ENCODE measurements around the gene RHOG. TPM values are rescaled to one million over a fixed set of nuclear protein-coding genes. Genes with fewer than 3 reads are reported as not detected.
"Not testable (repeated sequence)": the region's sequence is repeated elsewhere in the genome, so short reads cannot be mapped to it uniquely, and the experiment has no call there.

Gene RHOG
- total RNA-seq, 2 donors from 2014 or later, result 31.1 to 33.3 TPM

DNA sequence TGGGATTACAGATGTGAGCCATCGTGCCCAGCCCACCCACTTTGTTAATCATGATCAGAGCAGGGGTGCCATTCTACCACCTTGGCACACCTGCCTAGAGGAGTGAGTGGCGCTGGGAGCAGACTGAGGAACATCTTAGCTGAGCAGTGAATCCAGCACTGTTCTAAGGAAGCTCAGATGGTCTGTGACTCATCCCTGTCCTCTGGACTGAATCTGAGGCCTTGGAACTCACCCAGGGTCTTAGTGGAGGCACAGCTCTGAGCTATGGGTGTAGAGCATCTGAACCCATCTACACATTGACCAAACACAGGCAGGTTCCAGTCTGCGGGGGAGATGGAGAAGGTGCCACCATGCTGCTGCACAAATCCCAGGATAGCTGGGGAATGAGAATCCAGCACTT lies 17.5 kb downstream of the RHOG start:
- intact Hi-C loops (cut with DNase I), result no loop called here
- DNase-seq (no peak), ATAC-seq (peak in 1 of 2 donors; percentile 72)

DNA sequence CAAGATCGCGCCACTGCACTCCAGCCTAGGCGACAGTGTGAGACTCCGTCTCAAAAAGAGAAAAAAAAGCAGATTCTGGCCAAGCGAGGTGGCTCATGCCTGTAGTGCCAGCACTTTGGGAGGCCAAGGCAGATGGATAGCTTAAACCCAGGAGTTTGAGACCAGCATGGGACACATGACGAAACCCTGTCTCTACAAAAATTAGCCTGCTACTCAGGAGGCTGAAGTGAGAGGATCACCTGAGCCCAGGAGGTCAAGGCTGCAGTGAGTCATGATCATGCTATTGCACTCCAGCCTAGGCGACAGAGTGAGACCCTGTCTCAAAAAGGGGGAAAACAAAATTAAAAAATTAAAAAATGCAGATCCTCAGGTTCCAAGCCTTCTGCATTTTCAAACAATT lies 18.4 kb downstream of the RHOG start:
- ATAC-seq, result no peak
- no peak for DNase-seq
- intact Hi-C loops (cut with DNase I), result no loop called here

DNA sequence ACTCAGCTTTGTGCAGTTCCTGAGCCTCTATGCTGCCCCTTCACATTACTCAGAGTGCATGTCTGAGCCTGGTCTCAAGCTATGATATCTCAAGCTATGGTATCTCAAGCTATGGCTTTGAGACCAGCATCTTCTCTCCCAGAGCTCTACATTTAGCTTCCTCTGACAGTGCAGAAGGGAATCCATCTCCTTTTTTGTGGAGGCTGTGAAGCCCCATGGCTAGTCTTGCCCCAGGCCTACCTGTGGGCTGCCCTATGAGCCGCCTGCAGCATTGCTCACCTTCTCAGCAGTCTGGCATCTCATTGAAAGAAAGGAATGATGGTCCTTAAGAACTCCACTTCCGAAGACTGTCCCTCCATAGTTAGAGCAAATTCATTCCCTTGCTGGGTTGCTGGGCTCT lies 19.8 kb downstream of the RHOG start:
- DNase-seq (no peak), ATAC-seq (no peak)
- intact Hi-C loops (cut with DNase I), result no loop called here

DNA sequence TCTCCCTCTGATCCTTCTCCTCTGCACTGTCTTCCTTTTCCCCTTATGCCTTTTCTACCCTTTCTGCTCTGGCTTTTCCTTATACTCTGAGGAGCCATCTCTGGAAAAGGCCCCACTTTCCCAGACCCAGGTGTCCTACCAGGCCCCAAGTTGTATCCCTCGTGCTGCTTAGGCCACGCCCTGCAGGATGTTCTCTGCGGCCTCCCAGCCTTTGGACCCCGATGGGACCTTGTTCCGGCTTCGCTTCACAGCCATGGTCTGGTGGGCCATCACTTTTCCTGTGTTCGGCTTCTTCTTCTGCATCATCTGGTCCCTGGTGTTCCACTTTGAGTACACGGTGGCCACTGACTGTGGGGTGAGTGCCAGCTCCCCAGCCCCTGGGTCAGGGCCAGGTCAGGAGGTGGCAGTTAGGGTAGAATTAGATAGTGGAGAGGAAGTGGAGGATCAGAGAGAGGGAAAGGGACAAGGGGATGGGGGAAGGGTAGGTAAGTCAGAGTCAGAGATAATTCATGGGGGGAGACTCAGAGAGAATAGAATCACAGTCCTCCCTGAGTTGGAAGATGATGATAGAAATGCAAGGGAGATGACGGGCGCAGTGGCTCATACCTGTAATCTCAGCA lies 23.5 kb downstream of the RHOG start:
- intact Hi-C loops (cut with DNase I), result no loop called here
- DNase-seq (no peak), ATAC-seq (no peak)

DNA sequence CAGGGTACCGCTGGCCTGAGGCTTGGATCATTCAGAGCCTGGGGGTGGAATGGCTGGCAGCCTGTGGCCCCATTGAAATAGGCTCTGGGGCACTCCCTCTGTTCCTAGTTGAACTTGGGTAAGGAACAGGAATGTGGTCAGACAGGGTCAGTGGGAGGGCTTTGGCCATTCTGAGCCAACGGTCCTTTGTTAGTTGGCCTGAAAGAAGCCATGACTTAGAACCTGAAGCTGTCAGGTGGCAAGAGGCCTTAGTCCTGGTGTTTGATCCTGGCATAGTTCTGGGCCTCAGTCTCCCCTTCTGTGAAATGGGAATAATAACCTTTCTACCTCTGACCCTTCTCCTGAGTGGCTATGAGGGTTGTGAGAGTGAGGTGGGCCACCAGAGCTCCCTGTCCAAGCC lies 24.1 kb downstream of the RHOG start:
- DNase-seq (no peak), ATAC-seq (no peak)
- intact Hi-C loops (cut with DNase I), result no loop called here

DNA sequence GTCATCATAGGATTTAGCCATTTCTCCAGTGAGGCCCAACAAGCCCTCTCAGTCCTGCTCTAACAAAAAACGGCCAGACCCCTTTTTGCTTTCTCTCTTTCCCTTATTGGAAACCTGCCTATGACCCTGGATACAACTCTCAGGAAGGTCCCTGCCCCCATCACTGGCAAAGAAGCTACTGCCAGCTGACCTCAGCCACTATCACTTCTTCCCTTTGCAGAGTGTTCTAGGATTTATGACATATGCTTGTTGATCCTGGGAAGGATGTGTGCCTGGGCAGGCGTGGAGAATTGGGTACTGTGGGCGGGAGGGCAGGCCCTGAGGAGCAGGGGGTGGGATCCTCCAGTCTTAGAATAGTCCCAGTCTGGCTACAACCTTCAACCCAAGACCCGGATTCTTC lies 24.9 kb downstream of the RHOG start:
- DNase-seq (no peak), ATAC-seq (peak; percentile 30 to 44)
- intact Hi-C loops (cut with DNase I), result no loop called here

DNA sequence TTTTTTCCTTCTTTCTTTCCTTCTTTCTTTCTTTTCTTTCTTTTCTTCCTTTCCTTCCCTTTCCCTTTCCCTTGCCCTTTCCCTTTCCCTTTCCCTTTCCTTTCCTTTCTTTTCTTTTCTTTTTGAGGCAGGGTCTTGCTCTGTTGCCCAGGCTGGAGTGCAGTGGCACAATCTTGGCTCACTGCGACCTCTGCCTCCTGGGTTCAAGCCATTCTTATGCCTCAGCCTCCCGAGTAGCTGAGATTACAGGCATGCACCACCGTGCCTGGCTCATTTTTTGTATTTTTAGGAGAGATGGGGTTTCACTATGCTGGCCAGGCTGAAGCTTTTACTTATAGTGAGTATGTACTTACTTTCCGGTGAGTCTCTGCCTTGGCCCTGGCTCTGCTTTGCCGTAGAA lies 25.9 kb downstream of the RHOG start:
- DNase-seq; ATAC-seq; intact Hi-C loops (cut with DNase I): not testable (repeated sequence)

DNA sequence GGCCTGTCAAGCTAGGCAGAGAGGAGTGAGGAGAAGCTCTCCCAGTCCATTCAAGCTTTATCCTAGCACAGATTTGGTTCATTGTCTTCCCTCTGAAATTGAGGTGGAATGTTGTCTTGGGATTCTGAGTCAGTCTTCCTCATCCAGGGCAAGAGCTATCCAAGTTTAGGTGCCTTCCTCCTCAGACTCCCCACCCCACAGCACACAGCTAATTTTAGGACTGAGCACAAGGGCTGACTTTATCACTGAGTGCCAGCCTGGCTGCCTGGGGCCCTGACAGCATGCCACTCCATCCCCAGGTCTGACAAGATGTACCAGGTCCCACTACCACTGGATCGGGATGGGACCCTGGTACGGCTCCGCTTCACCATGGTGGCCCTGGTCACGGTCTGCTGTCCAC lies 29.8 kb downstream of the RHOG start:
- no peak for DNase-seq

DNA sequence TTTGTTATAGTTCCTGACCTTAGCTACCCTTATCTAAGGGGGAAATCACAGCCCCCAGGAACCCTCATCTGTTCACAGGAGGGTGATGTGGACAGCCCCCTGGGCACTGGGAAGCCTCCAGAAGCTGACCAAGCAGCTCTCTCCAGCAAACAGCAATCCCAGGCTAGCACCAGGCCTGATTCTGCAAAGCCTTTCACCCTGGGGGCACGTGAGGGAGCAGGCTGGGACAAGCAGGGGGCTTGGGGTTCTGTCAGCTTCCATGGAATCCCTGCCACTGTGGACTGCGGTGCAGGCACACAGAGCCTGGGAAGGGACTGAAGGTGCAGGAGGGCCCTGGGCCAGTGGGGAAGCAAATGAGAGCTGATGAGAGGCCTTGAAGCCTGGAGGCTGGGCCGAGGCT lies 30.3 kb downstream of the RHOG start:
- no peak for ATAC-seq
- DNase-seq, result no peak
- intact Hi-C loops (cut with DNase I), result no loop called here

More for the DNA sequence above, 29.8 kb downstream of the RHOG start:
- peak in 1 of 2 donors; percentile 33 for ATAC-seq
- intact Hi-C loops (cut with DNase I), result no loop called here

DNA sequence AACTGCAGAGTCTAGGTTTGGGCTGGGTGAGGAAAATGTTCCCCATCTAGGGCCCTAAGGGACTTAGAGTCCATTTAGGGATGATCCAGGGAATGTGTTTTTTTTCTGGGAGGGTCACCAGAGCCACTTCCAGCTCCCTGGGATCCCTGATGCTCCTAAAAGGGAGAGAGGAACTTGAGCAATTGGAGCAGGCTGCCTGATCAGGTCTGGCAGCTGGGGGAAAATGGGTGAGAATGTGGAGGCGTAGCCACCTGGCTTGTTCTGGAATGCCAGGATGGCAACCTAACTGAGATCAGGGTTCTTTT lies 31.2 kb downstream of the RHOG start:
- no peak for DNase-seq
- intact Hi-C loops (cut with DNase I), result no loop called here

DNA sequence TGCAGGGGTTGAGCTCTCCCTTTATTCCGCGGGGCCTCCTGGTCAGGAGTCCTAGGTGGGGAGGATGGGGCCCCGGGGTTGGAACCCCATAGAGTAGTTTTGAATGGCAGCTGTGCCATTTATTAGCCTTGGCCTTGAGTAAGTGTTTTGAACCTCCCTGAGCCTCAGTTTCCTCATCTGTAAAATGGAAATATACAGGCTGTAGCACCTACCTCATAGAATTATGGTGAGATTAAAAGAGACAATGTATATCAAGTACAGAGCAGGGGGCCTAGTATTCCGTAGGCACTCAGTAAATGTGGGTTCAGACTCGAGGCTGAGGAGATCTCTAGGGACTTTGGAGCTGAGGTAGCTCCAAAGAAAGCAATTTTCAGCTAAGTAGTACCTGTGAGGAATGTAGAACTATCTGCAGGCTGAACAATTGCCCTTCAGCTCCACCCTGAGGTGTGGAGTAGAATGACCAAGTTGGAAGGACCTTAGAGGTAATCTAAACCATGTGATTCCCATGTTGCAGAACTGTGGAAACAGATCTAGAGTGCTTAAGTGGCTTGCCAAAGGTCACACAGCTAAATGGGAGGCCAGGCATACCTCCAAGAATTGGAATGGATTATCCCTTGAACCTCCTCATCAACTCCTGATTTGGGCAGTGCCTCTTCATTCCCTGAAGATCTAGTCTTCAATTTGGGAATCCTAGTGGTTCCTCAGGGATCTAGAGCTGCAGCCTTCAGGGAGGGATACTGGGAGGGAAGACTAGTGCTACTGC lies 31.7 kb downstream of the RHOG start:
- peak; percentile 60 to 70 for ATAC-seq
- intact Hi-C loops (cut with DNase I), result no loop called here
- no peak for DNase-seq

More for the DNA sequence above, 31.2 kb downstream of the RHOG start:
- no peak for ATAC-seq

DNA sequence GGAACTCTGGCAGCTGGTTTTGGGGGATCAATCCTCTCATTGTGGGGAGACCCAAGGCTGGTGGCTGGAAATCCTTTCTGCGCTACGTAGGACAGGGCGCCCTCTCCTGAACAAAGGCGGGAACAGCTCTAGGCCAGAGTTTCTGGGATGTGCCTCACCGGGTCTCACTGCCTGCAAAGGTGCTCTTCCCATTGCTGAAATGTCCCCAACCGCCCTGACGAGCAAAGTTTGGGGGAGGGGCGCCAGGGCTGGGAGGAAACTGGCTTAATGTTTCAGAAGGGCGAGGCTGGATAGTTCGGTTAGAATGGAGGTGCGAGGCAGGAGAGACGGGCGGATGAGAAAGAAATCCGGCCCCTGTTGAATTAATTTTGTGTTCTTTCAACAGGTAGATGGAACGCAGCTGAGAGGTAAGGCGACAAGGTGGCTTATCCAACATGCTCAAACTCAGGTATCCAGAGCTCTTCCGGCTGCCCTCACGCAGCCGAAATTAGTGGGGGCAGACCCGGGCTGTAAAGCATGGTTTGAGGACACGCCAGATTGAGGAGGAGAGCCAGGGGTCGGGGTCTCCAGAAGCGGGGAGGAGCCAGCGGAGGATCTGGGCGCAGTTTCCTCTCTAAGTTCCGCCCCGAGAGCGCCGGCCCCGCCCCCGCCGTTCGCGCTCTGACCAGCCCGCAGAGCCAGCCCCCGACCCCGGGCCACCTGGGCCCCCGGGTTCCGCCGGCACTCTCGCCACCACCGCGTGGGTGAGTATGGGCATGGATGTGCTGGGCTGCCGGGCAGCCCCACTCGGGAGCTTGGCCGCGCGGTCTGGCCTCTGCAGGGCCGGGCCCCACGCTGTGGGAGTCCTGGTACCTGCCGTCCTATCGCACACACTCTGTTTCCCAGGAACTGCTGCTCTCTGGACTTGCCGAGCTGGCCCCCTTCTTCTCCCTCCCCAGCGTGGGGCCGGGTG lies 32.6 kb downstream of the RHOG start, which contains the start of gene PGAP2:
TSS of gene PGAP2 (plus strand) at position 652 of the 952 bp plus-strand sequence. CDS start 2,700 bp downstream, outside the sequence.
- intact Hi-C loops (cut with DNase I), result no loop called here
- DNase-seq, result peak; percentile 76

DNA sequence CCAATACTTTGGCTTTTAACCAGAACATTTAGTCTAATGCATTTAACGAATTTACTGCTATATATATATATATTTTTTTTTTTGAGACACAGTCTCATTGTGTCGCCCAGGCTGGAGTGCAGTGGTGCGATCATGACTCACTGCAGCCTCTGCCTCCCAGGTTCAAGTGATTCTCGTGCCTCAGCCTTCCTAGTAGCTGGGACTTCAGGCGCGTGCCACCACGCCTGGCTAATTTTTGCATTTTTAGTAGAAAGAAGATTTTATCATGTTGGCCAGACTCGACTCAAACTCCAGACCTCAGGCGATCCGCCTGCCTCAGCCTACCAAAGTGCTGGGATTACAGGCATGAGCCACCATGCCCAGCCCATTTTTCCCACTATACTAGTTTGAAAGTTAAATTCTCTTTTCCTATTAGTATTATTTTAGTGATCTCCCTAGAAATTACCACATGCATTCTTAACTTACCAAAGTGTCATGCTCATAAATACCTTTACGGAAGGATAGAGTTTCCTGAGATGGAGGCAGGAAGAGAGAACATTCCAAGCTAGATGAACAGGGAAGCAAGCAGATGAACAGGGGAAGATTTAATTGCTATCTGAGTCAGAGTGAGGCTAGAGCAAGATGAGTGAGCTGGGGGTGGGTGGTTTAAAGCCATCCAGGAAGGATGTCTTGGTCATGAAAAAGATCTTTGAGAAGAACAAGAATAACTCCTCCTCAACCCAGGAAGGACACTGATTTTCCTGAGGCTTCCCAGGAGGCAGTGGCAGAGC lies 36.8 kb downstream of the RHOG start:
- no peak for ATAC-seq
- intact Hi-C loops (cut with DNase I), result no loop called here

More for the DNA sequence above, 32.6 kb downstream of the RHOG start, which contains the start of gene PGAP2:
- peak; percentile 85 to 87 for ATAC-seq

DNA sequence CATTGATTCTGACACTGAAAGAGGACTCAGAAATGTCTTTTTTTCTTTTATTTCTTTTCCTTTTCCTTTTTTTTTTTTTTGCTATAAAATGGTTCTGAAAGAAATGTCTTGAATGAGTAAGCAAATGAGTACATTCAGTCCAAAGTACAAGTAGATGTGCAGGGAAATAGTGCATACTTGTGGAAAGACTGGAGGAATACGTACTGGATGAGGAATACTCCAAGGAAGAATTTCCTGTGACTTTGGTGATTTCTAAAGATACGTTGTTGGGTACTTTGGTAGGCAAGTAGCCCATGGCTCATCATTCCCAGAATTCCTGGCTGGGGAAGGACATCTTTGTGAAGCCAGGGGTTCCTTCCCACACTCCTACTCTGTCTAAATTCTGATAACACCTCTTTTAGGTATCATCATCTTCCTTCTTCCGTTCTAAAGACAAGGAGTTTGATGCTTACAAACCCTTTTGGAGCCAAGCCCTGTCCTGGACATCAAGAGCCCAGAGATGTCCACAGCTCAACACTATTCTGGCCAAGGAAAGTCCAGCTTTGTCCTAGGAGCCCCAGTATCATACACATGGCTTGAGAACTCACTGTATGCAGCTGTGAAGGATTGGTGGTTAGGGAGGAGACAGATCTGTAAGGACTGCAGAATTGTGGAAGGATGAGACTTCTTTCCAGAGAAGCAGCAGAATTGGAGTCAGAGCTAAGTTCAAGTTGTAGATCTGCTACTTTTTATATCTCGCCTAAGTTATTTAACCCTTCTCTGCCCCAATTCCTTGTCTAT lies 38.6 kb downstream of the RHOG start:
- no peak for ATAC-seq
- intact Hi-C loops (cut with DNase I), result no loop called here
- DNase-seq, result no peak

More for the DNA sequence above, 36.8 kb downstream of the RHOG start:
- no peak for DNase-seq

DNA sequence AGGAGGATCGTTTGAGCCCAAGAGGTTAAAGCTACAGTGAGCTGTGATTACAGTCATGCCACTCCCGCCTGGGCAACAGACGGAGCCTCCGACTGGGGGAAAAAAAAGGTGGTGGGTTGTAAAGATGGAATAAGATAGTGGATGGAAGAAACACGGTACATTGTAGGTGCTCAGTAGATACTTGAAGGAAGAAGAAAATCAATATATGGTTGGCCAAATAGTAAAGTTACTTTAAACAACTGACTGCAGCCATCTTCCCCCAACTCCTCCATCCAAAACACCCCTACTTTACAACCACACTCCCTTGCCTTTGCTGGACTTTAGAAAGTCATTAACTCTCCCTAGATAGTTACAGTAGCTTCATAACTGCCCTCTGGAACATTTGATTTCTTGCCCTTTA lies 40.9 kb downstream of the RHOG start:
- ATAC-seq, result no peak
- intact Hi-C loops (cut with DNase I), result no loop called here
- no peak for DNase-seq

DNA sequence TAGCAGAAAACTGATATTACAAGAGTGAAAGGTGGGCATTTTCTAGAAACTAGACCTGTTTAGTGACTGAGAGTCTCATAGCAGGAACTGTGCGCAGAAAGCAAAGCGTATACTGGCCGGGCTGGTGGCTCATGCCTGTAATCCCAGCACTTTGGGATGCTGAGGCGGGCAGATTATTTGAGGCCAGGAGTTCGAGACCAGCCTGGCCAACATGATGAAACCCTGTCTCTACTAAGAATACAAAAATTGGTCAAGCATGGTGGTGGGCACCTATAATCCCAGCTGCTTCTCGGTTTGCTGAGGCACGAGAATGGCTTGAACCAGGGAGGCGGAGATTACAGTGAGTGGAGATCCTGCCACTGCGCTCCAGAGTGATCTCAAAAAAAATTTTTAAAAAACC lies 41.6 kb downstream of the RHOG start:
- ATAC-seq (no peak), DNase-seq (no peak)
- intact Hi-C loops (cut with DNase I), result no loop called here

DNA sequence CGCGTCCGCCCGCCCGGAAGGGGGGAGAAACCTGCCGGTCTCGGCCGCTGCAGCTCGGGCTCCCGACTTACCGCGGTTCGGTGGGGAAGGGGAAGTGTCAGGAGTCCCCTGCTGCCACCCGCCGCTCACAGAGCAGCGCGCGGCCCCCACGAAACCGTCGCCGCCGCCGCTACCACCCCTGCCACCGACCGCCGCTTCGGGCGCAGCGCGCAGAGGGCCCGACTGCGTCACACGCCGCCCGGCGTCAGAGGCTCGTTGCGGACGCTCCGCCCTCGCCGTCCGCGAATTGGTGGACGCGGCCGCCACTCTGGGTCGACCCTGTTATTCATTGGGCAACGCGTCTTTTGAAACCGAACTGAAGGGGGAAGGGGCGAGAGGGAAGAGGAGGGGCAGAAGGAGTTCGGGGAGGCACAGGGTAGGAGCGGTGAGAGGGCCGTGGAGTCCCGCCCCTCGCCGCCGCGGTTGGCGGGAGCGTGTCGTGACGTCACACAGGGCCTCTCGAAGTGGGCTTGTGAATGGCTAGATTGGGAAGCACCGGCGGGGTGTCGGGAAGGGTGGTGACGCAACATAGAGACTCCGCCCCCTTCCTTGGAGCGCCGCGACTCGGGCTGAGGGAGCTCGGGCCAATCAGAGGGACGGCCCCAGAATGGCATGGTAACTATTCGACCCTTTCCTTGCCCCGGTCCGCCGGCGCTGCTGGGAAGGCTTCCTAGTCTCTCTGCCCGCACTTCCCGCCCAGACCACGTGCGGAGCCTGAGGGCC lies 43.2 kb downstream of the RHOG start, which contains the start of gene NUP98:
TSS of gene NUP98 (minus strand) at position 226 of the 762 bp plus-strand sequence. CDS start 15,437 bp downstream, outside the sequence.
- ATAC-seq (peak; percentile 96 to 97), DNase-seq (peak; percentile 100)
- intact Hi-C loops (cut with DNase I), result no loop called here
